SK-N-SH (cell line): ENCODE data around the gene HAUS7. TPM values are rescaled to one million over a fixed set of nuclear protein-coding genes. Genes with fewer than 3 reads are reported as not detected.

Experiments used
- CTCF ChIA-PET: fragments of 300-600, 350-600 bp; formaldehyde crosslinking; extraction: SDS; loops from one replicate; lab custom pipeline; 2021; lab: Yijun Ruan, JAX
- POLR2A ChIA-PET: fragments of 350-600 bp; sonication (Branson Sonifier 250); formaldehyde crosslinking; extraction: SDS; loops from one replicate; lab custom pipeline; 2020; ENCODE audit warnings: antibody characterized with exemption, inconsistent platforms; lab: Yijun Ruan, JAX
- DNase-seq: peaks from one replicate; pipeline ENCODE4 v3.0.0; 2012
- H2AFZ ChIP-seq: fragments of 200-600 bp; sonication (generic); 2 replicates; pipeline ENCODE4 v1.8.1; 2016; ENCODE audit warnings: antibody characterized with exemption, mild to moderate bottlenecking, low read depth
- H3F3A ChIP-seq: fragments of 200-600 bp; sonication (generic); replicated peaks from 2 replicates; pipeline ENCODE3; 2016; ENCODE audit warnings: antibody characterized with exemption, mild to moderate bottlenecking; ENCODE audit not compliant: insufficient read depth
- H3K27ac ChIP-seq, 2 experiments: fragments of 200-500 bp in 1 of 2; fragments of 200-600 bp in 1 of 2; sonication (Bioruptor generic) in 1 of 2; sonication (generic), shearing (Covaris generic) in 1 of 2; 2 replicates each; pipeline versions ENCODE4 v1.5.1 to v1.6.1; 2014 to 2016; ENCODE audit warnings: low read depth in 2 of 2, inconsistent platforms in 1 of 2, low read length in 1 of 2, mild to moderate bottlenecking in 1 of 2, mixed read lengths in 1 of 2
- H3K27me3 ChIP-seq: fragments of 200-600 bp; sonication (generic), shearing (Covaris generic); 2 replicates; pipeline ENCODE4 v1.6.1; 2016; ENCODE audit warnings: mixed run types; ENCODE audit not compliant: insufficient read depth
- H3K36me3 ChIP-seq, 2 experiments: fragments of 200-500 bp in 1 of 2; fragments of 200-600 bp in 1 of 2; sonication (Bioruptor generic) in 1 of 2; sonication (generic) in 1 of 2; replicated peaks in 1 of 2; 2 replicates each; pipeline versions ENCODE3 to v1.5.1; 2014 to 2016; ENCODE audit warnings: low read length in 1 of 2, mild to moderate bottlenecking in 1 of 2; ENCODE audit not compliant: insufficient read depth in 2 of 2, control insufficient read depth in 1 of 2
- H3K4me1 ChIP-seq, 2 experiments: fragments of 200-500 bp in 1 of 2; fragments of 200-600 bp in 1 of 2; sonication (Bioruptor generic) in 1 of 2; sonication (generic), shearing (Covaris generic) in 1 of 2; 2 replicates each; pipeline versions ENCODE4 v1.5.1 to v1.6.1; 2014 to 2016; ENCODE audit warnings: low read depth in 1 of 2, low read length in 1 of 2, mixed run types in 1 of 2; ENCODE audit not compliant: insufficient read depth in 2 of 2, control insufficient read depth in 1 of 2
- H3K4me2 ChIP-seq: fragments of 200-600 bp; sonication (generic), shearing (Covaris generic); 2 replicates; pipeline ENCODE4 v1.6.1; 2017; ENCODE audit warnings: mixed run types
- H3K4me3 ChIP-seq, 2 experiments: fragments of 200-500 bp in 1 of 2; fragments of 200-600 bp in 1 of 2; sonication (Bioruptor generic) in 1 of 2; sonication (generic), shearing (Covaris generic) in 1 of 2; 2 replicates each; pipeline versions ENCODE4 v1.5.1 to v1.8.1; 2014 to 2016; ENCODE audit warnings: low read depth in 2 of 2, inconsistent platforms in 1 of 2, low read length in 1 of 2, mild to moderate bottlenecking in 1 of 2, mixed read lengths in 1 of 2, moderate library complexity in 1 of 2
- H3K79me2 ChIP-seq: fragments of 200-600 bp; sonication (generic); 2 replicates; pipeline ENCODE4 v1.8.1; 2017; ENCODE audit warnings: mild to moderate bottlenecking; ENCODE audit not compliant: insufficient read depth
- H3K9ac ChIP-seq: fragments of 200-600 bp; sonication (generic); 2 replicates; pipeline ENCODE4 v1.6.1; 2017; ENCODE audit warnings: mixed run types
- H3K9me2 ChIP-seq: fragments of 200-600 bp; sonication (generic); 2 replicates; pipeline ENCODE4 v1.6.1; 2017; ENCODE audit warnings: mixed run types
- H3K9me3 ChIP-seq: fragments of 200-600 bp; sonication (generic); 2 replicates; pipeline ENCODE4 v1.6.1; 2017; ENCODE audit warnings: mixed run types, mild to moderate bottlenecking, moderate library complexity
- H4K20me1 ChIP-seq: fragments of 200-600 bp; sonication (generic); 2 replicates; pipeline ENCODE4 v1.6.1; 2017; ENCODE audit warnings: mild to moderate bottlenecking, mixed run types; ENCODE audit not compliant: insufficient read depth
- CHD2 ChIP-seq: fragments of 150-350 bp; IDR thresholded peaks from 2 replicates; pipeline ENCODE4 v1.6.1; 2018; ENCODE audit warnings: low read length; ENCODE audit not compliant: partially characterized antibody
- EZH2phosphoT487 ChIP-seq: fragments of 200-600 bp; sonication (generic); IDR thresholded peaks from 2 replicates; pipeline ENCODE4 v1.6.1; 2017; ENCODE audit warnings: low read depth, mixed run types, mild to moderate bottlenecking, antibody characterized with exemption, moderate library complexity, borderline replicate concordance
- GABPA ChIP-seq: IDR thresholded peaks from 2 replicates; pipeline ENCODE4 v1.4.0; 2012; ENCODE audit warnings: low read depth, mild to moderate bottlenecking
- NRF1 ChIP-seq: IDR thresholded peaks from 2 replicates; pipeline ENCODE4 v1.6.1; 2012; ENCODE audit warnings: low read depth, mild to moderate bottlenecking, low read length
- RCOR1 ChIP-seq: fragments of 150-350 bp; IDR thresholded peaks from 2 replicates; pipeline ENCODE4 v1.6.1; 2017; ENCODE audit warnings: antibody characterized with exemption, low read length
- RFX5 ChIP-seq: IDR thresholded peaks from 2 replicates; pipeline ENCODE4 v1.6.1; 2012; ENCODE audit warnings: mild to moderate bottlenecking, improper control_type of control experiment, low read length
- TCF12 ChIP-seq: IDR thresholded peaks from 2 replicates; pipeline ENCODE4 v1.4.0; 2012
- TEAD4 ChIP-seq: IDR thresholded peaks from 2 replicates; pipeline ENCODE4 v1.4.0; 2012; ENCODE audit warnings: mild to moderate bottlenecking, borderline replicate concordance; ENCODE audit not compliant: insufficient read depth
- WGBS: methylation state at CpG from one replicate; pipeline ENCODE4 v1.1.6; 2017; ENCODE audit warnings: low lambda C conversion rate; 5-methylcytosine and 5-hydroxymethylcytosine counted together
- polyA plus RNA-seq, 3 experiments: library from polyadenylated mRNA; depleted of rRNA; stranded (reverse); fragments of >200 nt; gene quantifications; 2 replicates each; pipeline ENCODE4 v1.2.3, GENCODE V29; 2012
- TF ChIP-seq, protein P1 (sequence below): IDR thresholded peaks from 2 replicates; pipeline ENCODE4; 2012
- TF ChIP-seq, protein P2 (sequence below): fragments of 150-350 bp; IDR thresholded peaks from 2 replicates; pipeline ENCODE4 v1.6.1; 2017; ENCODE audit warnings: antibody characterized with exemption, low read length, low read depth, borderline replicate concordance
- TF ChIP-seq, protein P3 (sequence below): IDR thresholded peaks from 2 replicates; pipeline ENCODE4 v1.6.1; 2012; ENCODE audit warnings: mild to moderate bottlenecking, low read depth, low read length, moderate library complexity

HAUS7 gene
- polyA plus RNA-seq, 1 of the 3 experiments (the other 2 are of a cell fraction) = 39.7 TPM

DNA sequence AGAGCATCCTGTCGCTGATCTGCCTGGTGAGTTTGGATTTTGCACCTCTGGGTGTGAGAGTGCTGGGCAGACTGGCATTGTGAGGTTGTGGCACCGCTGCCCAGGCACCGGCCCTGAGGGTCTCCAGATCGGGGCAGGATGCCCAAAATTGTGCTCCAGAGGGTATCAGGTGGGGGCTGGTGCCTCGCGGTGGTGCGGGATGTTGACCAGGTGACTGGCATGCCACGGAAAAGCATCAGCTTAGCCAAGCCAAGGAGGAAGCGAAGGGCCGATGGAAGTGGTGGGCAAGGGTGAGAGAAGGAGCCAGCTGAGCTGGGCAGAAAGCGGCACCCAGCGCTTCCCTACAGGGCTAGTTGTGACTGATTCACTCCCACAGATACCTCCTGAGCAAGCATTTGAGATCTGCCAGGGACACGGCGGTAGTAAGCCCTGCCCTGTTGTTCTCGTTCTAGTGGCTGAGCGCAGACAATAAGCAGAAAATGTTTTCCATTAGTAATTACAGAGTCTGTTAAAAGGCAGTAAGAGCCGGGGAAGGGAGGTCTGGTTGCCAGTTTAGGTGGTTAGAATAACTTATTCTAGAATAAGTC is 58.3 kb downstream of the HAUS7 start:
- no peaks in the 10 kb centered on the region for H3K79me2 ChIP-seq
- peaks cover 0 to 7% of the 10 kb centered on the region in 2 experiments; a peak in 1 of 4 replicates for H3K4me1 ChIP-seq
- no peak for TF ChIP-seq GABPA
- TF ChIP-seq CHD2 = no peak
- TF ChIP-seq RFX5 = no peak
- TF ChIP-seq, protein P1, sequence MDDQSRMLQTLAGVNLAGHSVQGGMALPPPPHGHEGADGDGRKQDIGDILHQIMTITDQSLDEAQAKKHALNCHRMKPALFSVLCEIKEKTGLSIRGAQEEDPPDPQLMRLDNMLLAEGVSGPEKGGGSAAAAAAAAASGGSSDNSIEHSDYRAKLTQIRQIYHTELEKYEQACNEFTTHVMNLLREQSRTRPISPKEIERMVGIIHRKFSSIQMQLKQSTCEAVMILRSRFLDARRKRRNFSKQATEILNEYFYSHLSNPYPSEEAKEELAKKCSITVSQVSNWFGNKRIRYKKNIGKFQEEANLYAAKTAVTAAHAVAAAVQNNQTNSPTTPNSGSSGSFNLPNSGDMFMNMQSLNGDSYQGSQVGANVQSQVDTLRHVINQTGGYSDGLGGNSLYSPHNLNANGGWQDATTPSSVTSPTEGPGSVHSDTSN = no peak
- no peak for TF ChIP-seq EZH2phosphoT487
- TF ChIP-seq, all 33 proteins: peak for 0
- Histone ChIP-seq H4K20me1 (no peaks in the 10 kb centered on the region), H3K4me3 (peak overlapping the region; percentile 50 to 53; a peak in 3 of 4 replicates), H3K36me3 (no peaks in the 10 kb centered on the region), H3K9me3 (no peaks in the 10 kb centered on the region), H3K27ac (no peak overlapping the region), H3K4me2 (peak overlapping the region; percentile 66), H3K27me3 (peaks cover 24% of the 10 kb centered on the region), H3K9me2 (no peaks in the 10 kb centered on the region), H3F3A (no peaks in the 10 kb centered on the region), H2AFZ (0 out of 2 replicates have a peak overlapping the region, but pooled peaks have one; percentile 6), H3K9ac (peak overlapping the region; percentile 39; the same call in 1 of the 2 replicates)
- DNase-seq = peak; percentile 52
- CTCF ChIA-PET = interaction anchor here (1.5 kb wide), 1 partner anchor 13 kb away, joined by 7 read pairs; no protein-coding TSS in a partner anchor
- POLR2A ChIA-PET = no interaction called here
- 21% methylated on average over 13 of the region's 17 CpGs for WGBS

DNA sequence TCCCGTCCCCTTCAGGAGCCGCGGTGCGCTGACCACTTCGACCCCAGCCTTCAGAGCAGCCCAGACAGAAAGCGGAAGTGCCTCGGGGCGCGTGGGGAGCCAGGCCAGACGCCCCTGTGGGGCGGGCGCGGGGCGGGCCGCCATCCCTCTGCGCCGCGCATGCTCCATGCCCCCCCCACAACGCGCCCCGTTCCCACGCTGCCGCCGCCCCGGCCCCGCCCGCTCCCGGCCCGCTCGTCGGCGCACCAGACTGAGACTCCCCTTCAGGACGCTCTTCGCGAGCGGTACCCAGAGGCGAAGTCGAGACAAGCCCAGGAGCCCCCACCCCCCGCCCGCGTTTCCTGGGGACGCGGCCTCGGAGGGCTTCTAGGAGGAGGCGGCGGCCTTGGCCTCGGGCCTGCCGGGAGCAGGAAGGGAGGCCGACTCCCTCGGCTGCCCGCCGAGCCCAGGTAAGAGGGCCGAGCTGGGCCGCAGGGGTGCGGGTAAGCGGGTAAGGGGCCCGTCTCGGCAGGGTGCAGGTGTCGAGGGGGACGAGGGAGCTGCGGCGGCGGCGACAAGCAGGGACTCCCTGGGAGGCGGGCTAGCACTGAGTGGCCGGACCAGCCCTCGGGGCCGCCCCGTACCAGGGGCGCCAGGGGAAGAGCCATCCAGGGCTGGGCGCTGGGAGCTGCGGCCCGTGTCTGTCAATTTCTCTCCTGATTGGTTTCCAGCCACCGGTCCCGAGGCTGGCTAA is 59.0 kb downstream of the HAUS7 start, which contains the start of gene ZFP92:
TSS of gene ZFP92 (plus strand) at position 218 of the 733 bp plus-strand sequence. CDS start 6,851 bp downstream, outside the sequence.
- Histone ChIP-seq H2AFZ (0 out of 2 replicates have a peak within 1 kb of the TSS, but pooled peaks have one; percentile 6), H3K9me3 (no peaks in the 10 kb centered on the region), H3K4me2 (peak within 1 kb of the TSS; percentile 66), H4K20me1 (no peaks in the 10 kb centered on the region), H3K36me3 (no peaks in the 10 kb centered on the region), H3K27ac (no peak within 1 kb of the TSS), H3K9ac (peak within 1 kb of the TSS; percentile 39; the same call in 1 of the 2 replicates), H3K4me1 (peaks cover 0 to 7% of the 10 kb centered on the region in 2 experiments; a peak in 1 of 4 replicates), H3K27me3 (peaks cover 31% of the 10 kb centered on the region), H3F3A (no peaks in the 10 kb centered on the region), H3K9me2 (no peaks in the 10 kb centered on the region), H3K79me2 (no peaks in the 10 kb centered on the region), H3K4me3 (peak within 1 kb of the TSS; percentile 50 to 53)
- peak; percentile 88 for DNase-seq
- POLR2A ChIA-PET = no interaction called here
- TF ChIP-seq, protein P2, sequence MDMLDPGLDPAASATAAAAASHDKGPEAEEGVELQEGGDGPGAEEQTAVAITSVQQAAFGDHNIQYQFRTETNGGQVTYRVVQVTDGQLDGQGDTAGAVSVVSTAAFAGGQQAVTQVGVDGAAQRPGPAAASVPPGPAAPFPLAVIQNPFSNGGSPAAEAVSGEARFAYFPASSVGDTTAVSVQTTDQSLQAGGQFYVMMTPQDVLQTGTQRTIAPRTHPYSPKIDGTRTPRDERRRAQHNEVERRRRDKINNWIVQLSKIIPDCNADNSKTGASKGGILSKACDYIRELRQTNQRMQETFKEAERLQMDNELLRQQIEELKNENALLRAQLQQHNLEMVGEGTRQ = no peak
- TF ChIP-seq TCF12 = no peak
- TF ChIP-seq, protein P3, sequence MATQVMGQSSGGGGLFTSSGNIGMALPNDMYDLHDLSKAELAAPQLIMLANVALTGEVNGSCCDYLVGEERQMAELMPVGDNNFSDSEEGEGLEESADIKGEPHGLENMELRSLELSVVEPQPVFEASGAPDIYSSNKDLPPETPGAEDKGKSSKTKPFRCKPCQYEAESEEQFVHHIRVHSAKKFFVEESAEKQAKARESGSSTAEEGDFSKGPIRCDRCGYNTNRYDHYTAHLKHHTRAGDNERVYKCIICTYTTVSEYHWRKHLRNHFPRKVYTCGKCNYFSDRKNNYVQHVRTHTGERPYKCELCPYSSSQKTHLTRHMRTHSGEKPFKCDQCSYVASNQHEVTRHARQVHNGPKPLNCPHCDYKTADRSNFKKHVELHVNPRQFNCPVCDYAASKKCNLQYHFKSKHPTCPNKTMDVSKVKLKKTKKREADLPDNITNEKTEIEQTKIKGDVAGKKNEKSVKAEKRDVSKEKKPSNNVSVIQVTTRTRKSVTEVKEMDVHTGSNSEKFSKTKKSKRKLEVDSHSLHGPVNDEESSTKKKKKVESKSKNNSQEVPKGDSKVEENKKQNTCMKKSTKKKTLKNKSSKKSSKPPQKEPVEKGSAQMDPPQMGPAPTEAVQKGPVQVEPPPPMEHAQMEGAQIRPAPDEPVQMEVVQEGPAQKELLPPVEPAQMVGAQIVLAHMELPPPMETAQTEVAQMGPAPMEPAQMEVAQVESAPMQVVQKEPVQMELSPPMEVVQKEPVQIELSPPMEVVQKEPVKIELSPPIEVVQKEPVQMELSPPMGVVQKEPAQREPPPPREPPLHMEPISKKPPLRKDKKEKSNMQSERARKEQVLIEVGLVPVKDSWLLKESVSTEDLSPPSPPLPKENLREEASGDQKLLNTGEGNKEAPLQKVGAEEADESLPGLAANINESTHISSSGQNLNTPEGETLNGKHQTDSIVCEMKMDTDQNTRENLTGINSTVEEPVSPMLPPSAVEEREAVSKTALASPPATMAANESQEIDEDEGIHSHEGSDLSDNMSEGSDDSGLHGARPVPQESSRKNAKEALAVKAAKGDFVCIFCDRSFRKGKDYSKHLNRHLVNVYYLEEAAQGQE = no peak
- 0 out of 2 replicates have a peak, but pooled peaks have one; percentile 10 for TF ChIP-seq RCOR1
- no peak for TF ChIP-seq TEAD4
- peak; percentile 46; the same call in 1 of the 2 replicates for TF ChIP-seq NRF1
- WGBS = 8% methylated on average over 12 of the region's 75 CpGs
- CTCF ChIA-PET = interaction anchor here (1.5 kb wide), 1 partner anchor 12 kb away, joined by 7 read pairs; no protein-coding TSS in a partner anchor
